ENCODE results near the gene CCDC17.

Gene CCDC17

GRCh38 chr1:45623972-45624371, at the start of gene CCDC17:
Gene CCDC17 (minus strand): TSS chr1:45624054. CDS start chr1:45623909, 145 bp downstream.
- DNase-seq (ENCODE audit: low read depth, low spot score), result no peak

GRCh38 chr1:45669859-45670655, 46.2 kb upstream of the CCDC17 start:
- no peak for DNase-seq (ENCODE audit: low read depth, low spot score)

DNA sequence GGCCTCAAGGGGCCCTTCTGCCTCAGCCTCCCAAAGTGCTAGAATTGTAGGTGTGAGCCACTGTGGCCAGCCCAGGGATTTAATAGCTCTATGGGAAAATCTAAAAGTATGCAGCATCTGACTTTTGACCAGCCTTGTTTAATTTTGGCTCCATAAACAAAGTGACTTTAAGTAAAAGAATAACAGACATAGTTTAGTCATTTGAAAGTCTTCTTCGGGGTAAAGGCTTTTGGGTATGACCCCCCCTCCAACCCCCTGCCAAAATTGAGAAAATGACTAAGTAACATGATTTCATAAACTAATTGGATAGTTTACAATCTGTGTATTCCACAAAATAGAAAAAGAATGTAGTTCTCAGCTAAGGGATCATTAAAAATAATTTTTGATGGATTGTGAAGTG, 45.5 kb upstream of the CCDC17 start:
- DNase-seq (ENCODE audit: low read depth, low spot score), result no peak

DNA sequence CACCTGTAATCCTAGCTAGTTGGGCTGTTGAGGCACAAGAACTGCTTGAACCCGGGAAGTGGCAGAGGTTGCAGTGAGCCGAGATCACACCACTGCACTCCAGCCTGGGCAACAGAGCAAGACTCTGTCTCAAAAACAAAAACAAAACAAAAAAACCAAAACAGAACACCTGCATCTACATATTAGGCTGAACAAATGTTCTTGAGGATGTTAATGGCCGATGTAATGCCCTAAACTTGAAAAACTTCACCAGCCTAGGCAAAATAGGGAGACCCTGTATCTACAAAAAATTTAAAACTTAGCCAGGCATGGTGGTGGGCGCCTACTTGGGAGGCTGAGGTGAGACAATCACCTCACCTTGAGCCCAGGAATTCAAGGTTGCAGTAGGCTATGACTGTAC, 44.7 kb upstream of the CCDC17 start:
- no peak for DNase-seq (ENCODE audit: low read depth, low spot score)

DNA sequence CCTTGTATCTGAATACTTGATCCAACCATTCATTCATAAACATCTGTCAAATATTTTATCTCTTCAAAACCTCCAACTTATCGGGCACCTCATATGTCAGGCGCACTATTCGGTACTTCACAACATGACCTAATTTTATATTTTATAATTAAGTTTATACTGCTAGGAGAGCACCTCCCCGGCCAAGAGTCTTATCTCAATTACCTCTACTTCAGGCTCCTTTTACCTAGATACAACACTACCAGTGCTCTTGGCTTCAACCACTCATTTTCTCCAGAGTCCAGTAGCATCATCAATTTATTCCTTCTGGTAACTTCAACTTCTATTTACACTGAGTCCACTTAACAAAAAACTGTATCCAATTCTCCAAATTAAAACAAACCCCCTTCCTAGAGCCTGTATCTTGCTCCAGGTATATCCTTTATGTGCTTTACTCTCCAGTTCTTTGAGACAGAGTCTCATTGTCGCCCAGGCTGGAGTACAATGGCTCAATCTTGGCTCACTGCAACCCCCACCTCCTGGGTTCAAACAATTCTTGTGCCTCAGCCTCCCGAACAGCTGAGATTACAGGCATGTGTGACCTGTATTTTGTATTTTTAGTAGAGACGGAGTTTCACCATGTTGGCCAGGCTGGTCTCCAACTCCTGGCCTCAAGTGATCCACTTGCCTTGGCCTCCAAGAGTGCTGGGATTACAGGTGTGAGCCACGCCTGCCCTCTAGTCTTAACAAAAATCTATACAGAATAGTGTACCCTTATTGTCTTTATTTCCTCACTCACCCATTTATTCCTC, 43.7 kb upstream of the CCDC17 start:
- DNase-seq (ENCODE audit: low read depth, low spot score), result no peak

- DNase-seq (ENCODE audit: low read depth, low spot score), result no peak
Measured at GRCh38 chr1:45666836-45667235, 43.0 kb upstream of the CCDC17 start.

DNA sequence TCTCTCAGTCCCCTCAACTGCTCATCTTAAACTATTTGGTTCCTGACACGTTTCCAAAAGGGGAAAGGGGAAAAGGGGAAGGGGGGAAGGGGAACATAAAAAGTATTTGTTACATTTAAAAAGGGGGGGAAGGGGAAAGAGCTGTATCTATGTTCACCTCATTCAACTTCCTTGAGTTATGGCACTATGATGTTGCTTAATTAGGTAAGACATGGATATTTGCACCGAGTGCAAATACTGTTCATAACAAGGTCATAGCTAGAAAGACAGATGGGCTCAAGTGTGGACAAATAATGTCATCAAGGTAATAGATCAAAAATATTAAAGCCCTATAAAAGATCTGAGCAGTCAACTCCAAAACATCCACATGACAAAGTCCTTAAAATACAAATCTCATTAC, 36.5 kb upstream of the CCDC17 start:
- no peak for DNase-seq (ENCODE audit: low read depth, low spot score)

- DNase-seq (ENCODE audit: low read depth, low spot score), result no peak
Measured at GRCh38 chr1:45659222-45659621, 35.4 kb upstream of the CCDC17 start.

- DNase-seq (ENCODE audit: low read depth, low spot score), result no peak
Measured at GRCh38 chr1:45658171-45658570, 34.3 kb upstream of the CCDC17 start.

DNA sequence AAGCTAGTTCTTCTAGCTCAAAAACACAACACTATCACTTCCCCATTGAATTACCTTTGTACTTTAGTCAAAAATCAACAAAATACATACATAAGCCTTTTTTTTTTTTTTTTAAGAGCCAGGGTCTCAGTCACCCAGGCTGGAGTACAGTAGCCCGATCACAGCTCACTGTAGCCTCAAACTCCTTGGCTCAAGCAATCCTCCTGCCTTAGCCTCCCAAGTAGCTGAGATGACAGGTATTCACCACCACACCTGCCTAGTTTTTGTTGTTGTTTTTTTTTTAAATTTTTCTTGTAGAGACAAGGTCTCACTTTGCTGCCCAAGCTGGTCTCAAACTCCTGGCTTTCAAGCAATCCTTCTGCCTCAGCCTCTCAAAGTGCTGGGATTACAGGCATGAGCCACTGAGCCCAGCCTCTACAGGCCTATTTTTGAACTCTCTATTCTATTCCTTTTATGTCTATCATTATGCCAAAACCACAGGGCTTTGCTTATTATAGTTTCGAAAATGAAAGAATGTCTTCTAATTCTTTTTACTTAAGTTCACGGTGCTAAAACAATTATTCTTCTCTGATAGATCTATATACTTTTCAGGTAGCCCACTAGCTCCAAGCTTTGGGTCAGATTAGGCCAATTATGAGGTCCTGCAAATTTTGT, 32.8 kb upstream of the CCDC17 start:
- DNase-seq (ENCODE audit: low read depth, low spot score), result no peak

- no peak for DNase-seq (ENCODE audit: low read depth, low spot score)
Measured at GRCh38 chr1:45654540-45655280, 30.9 kb upstream of the CCDC17 start.

DNA sequence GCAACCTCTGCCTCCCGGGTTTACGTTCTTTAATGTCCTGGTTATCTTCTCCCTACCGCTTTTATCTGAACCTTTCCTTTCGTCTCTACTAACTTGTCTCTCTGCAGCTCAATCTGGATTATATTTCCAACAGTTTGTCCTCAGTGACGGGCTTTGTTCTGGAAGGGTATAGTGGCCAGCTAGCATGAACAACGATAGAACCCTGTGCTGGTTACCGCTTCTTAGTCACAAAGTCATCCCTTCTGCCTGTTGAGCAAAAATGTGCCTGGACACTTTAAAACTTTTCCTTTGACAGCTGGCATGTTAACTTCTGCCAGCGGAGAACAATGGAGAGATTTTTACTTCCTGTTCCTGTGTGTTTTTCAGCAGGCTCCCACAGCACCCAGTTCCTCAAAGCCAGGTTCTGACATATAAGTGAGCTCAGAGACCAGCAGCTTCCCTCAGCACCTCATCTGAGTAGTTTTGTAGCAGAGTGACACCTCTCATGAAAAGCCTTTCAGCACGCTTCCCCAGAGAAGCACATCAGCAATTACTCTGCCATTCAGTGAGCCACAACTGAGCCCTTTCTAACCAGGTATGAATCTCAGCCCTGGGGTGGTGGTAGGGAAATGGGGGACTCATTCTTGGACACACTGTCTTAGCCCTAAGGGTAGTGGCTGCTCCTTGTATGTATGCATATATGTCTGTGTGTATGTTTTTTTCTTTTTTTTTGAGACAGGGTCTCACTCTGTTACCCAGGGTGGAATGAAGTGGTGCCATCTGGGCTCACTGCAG, 23.6 kb upstream of the CCDC17 start:
- peak; percentile 13 for DNase-seq (ENCODE audit: low read depth, low spot score)

- no peak for DNase-seq (ENCODE audit: low read depth, low spot score)
Measured at GRCh38 chr1:45644661-45645060, 20.8 kb upstream of the CCDC17 start.

GRCh38 chr1:45643978-45644377, 20.1 kb upstream of the CCDC17 start:
- no peak for DNase-seq (ENCODE audit: low read depth, low spot score)

DNA sequence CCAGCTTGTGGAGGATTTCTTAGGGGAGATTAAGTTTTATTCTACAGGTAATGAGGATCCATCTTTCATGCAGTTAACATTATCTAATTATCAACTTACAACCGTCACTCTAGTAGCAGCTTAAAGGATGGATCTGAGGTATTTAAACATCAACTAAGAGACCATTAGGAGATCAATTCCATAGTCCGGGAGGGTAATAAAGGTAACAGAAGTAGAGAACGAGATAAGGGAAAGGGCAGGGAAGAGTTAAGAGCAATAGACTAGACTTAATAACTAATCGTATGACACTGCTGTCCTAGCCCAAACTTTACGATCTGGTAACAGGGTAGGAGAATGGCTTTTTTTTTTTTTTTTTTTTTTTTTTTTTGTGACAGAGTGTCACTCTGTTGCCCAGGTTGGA, 19.5 kb upstream of the CCDC17 start:
- no peak for DNase-seq (ENCODE audit: low read depth, low spot score)

DNA sequence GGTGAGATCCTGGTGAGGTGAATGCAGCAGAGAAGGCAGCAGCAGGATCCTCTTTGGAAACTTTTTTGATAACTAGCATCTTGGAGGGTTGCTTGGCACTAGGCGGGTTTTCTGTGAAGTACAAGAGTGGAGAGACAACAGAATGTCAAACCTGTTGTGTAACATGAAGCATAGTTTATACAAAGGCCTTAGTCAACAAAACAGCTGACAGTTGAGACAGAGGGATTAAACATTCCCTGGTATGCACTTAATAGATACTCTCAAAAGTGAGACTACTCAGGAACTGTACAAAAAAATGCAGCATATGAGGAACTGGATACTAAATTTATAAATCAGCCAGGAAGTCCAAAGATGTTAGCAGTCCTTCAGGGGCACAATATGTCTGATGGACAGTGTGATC, 16.4 kb upstream of the CCDC17 start:
- no peak for DNase-seq (ENCODE audit: low read depth, low spot score)

GRCh38 chr1:45635211-45635610, 11.4 kb upstream of the CCDC17 start:
- no peak for DNase-seq (ENCODE audit: low read depth, low spot score)

GRCh38 chr1:45630429-45630828, 6.6 kb upstream of the CCDC17 start:
- no peak for DNase-seq (ENCODE audit: low read depth, low spot score)

DNA sequence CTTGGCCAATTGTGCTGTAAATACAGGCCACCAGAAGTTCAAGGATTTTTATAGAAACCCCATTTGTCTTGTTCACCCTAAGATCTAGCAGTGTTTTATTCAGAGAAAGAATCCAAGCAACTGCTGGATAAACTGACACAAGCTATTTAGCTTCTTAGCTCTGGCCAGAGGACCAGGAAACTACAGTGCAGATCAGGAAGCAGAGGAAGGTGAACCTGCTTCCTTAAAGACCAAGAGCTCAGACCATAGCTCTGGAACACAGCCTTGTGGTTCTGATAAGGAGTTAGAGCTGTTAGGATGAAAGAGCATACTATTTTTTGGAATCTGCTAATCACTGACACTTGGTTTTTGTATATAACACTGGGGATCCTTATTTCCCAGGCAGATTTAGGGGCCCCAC, 5.2 kb upstream of the CCDC17 start:
- DNase-seq (ENCODE audit: low read depth, low spot score), result no peak

GRCh38 chr1:45622524-45623394, 1.1 kb downstream of the CCDC17 start:
- peak; percentile 28 for DNase-seq (ENCODE audit: low read depth, low spot score)

Measured in ELF-1 (cell line).